Measurements from ENCODE around the gene DMAC2L. TPM values are rescaled to one million over a fixed set of nuclear protein-coding genes. Genes with fewer than 3 reads are reported as not detected.
"Not testable (repeated sequence)": the region's sequence is repeated elsewhere in the genome, so short reads cannot be mapped to it uniquely, and the experiment has no call there.

DMAC2L gene
- total RNA-seq, 2 experiments from 2014 or later: 13.8 to 33.0 TPM

- ChIA-PET CTCF (ENCODE audit: unreplicated experiment) (no interaction called here), POLR2A (interaction anchor here (0.6 to 0.7 kb wide), 4 partner anchors 14 to 1762 kb away, joined by 3 to 4 read pairs (median 4); no protein-coding TSS in a partner anchor)
- H4K20me1 ChIP-seq (ENCODE audit: insufficient read depth, low read length): no peaks in the 10 kb centered on the region
- DNase-seq (ENCODE audit: low spot score): no peak
- H3K36me3 ChIP-seq (ENCODE audit: insufficient read depth, low read length): no peaks in the 10 kb centered on the region
- no peak overlapping the region for H2AFZ ChIP-seq (ENCODE audit: low read length)
- no peak for TF ChIP-seq EZH2phosphoT487 (IDR thresholded peaks at IDR 0.05; ENCODE audit: borderline replicate concordance, low read depth, low read length)
- TF ChIP-seq CTCF (conservative IDR thresholded peaks at IDR 0.05; ENCODE audit: low read length): no peak
- no TSS peak for BruUV-seq (replicated peaks)
- intact Hi-C loops (cut with micrococcal nuclease; ENCODE audit: unreplicated experiment): loop anchor here (5.0 kb wide), 1 partner anchor 48 kb away; the partner anchor contains the start of genes DMAC2L and L2HGDH
- H3K79me2 ChIP-seq (ENCODE audit: insufficient read depth, low read depth, low read length): no peaks in the 10 kb centered on the region
- H3K27ac ChIP-seq (ENCODE audit: low read depth, low read length, poor library complexity, severe bottlenecking): no peak overlapping the region
- H3K4me2 ChIP-seq (ENCODE audit: low read length): no peak overlapping the region
- H3K9me2 ChIP-seq (ENCODE audit: insufficient read depth, low read length): no peaks in the 10 kb centered on the region
- no peak overlapping the region for H3K4me3 ChIP-seq (ENCODE audit: low read depth, low read length, poor library complexity, severe bottlenecking)
- no peaks in the 10 kb centered on the region for H3K9me3 ChIP-seq (ENCODE audit: low read length)
- peaks cover 12% of the 10 kb centered on the region for H3K4me1 ChIP-seq (ENCODE audit: insufficient read depth, low read length, poor library complexity, severe bottlenecking)
Observed at GRCh38 chr14:50360093-50360492, 48.0 kb downstream of the DMAC2L start.

GRCh38 chr14:50360851-50361250 lies 48.7 kb downstream of the DMAC2L start:
- Histone ChIP-seq H3K4me1 (ENCODE audit: insufficient read depth, low read length, poor library complexity, severe bottlenecking) (peaks cover 12% of the 10 kb centered on the region), H3K4me3 (ENCODE audit: low read depth, low read length, poor library complexity, severe bottlenecking) (no peak overlapping the region), H3K9me3 (ENCODE audit: low read length) (no peaks in the 10 kb centered on the region), H3K27ac (ENCODE audit: low read depth, low read length, poor library complexity, severe bottlenecking) (no peak overlapping the region), H3K79me2 (ENCODE audit: insufficient read depth, low read depth, low read length) (no peaks in the 10 kb centered on the region), H4K20me1 (ENCODE audit: insufficient read depth, low read length) (no peaks in the 10 kb centered on the region), H3K9me2 (ENCODE audit: insufficient read depth, low read length) (no peaks in the 10 kb centered on the region), H3K4me2 (ENCODE audit: low read length) (no peak overlapping the region), H2AFZ (ENCODE audit: low read length) (no peak overlapping the region), H3K36me3 (ENCODE audit: insufficient read depth, low read length) (no peaks in the 10 kb centered on the region)
- TF ChIP-seq EZH2phosphoT487 (IDR thresholded peaks at IDR 0.05; ENCODE audit: borderline replicate concordance, low read depth, low read length) (no peak), CTCF (conservative IDR thresholded peaks at IDR 0.05; ENCODE audit: low read length) (no peak)
- ChIA-PET CTCF (ENCODE audit: unreplicated experiment) (no interaction called here), POLR2A (no interaction called here)
- no TSS peak for BruUV-seq (replicated peaks)
- intact Hi-C loops (cut with micrococcal nuclease; ENCODE audit: unreplicated experiment): loop anchor here (5.0 kb wide), 1 partner anchor 49 kb away; the partner anchor contains the start of genes DMAC2L and L2HGDH
- DNase-seq (ENCODE audit: low spot score): no peak

- DNase-seq (ENCODE audit: low spot score); H2AFZ ChIP-seq (ENCODE audit: low read length); H3K79me2 ChIP-seq (ENCODE audit: insufficient read depth, low read depth, low read length); H3K9me2 ChIP-seq (ENCODE audit: insufficient read depth, low read length); H3K36me3 ChIP-seq (ENCODE audit: insufficient read depth, low read length); BruUV-seq (replicated peaks); H3K9me3 ChIP-seq (ENCODE audit: low read length); H3K27ac ChIP-seq (ENCODE audit: low read depth, low read length, poor library complexity, severe bottlenecking); H4K20me1 ChIP-seq (ENCODE audit: insufficient read depth, low read length); H3K4me2 ChIP-seq (ENCODE audit: low read length); H3K4me3 ChIP-seq (ENCODE audit: low read depth, low read length, poor library complexity, severe bottlenecking); CTCF ChIA-PET (ENCODE audit: unreplicated experiment): not testable (repeated sequence)
- POLR2A ChIA-PET: interaction anchor here (0.7 to 1.2 kb wide), 2 partner anchors 14 to 161 kb away, joined by 3 read pairs; no protein-coding TSS in a partner anchor
- intact Hi-C loops (cut with micrococcal nuclease; ENCODE audit: unreplicated experiment): loop anchor here (5.0 kb wide), 1 partner anchor 49 kb away; the partner anchor contains the start of genes DMAC2L and L2HGDH
- peaks cover 12% of the 10 kb centered on the region for H3K4me1 ChIP-seq (ENCODE audit: insufficient read depth, low read length, poor library complexity, severe bottlenecking)
Observed at GRCh38 chr14:50361473-50362403, 49.6 kb downstream of the DMAC2L start.
